Trophoblast cell (in vitro differentiated cells and primary cell): ENCODE results near the gene HS2ST1.

Experiments used
- DNase-seq, 2 donors: peaks; one replicate each; pipeline ENCODE4 v3.0.0-alpha.2; 2016
- H2AFZ ChIP-seq: 2 replicates; pipeline ENCODE4 v1.6.1; 2013; ENCODE audit warnings: low read length, moderate library complexity, mild to moderate bottlenecking; ENCODE audit not compliant: insufficient read depth, poor library complexity
- H2AK5ac ChIP-seq: 2 replicates; pipeline ENCODE4 v1.6.1; 2013; ENCODE audit warnings: mild to moderate bottlenecking, low read length
- H2BK120ac ChIP-seq: 2 replicates; pipeline ENCODE4 v1.6.1; 2013; ENCODE audit warnings: low read length, mild to moderate bottlenecking, moderate library complexity; ENCODE audit not compliant: insufficient read depth, poor library complexity
- H2BK12ac ChIP-seq: 2 replicates; pipeline ENCODE4 v1.6.1; 2013; ENCODE audit warnings: mild to moderate bottlenecking, low read length, moderate library complexity
- H2BK5ac ChIP-seq: 2 replicates; pipeline ENCODE4 v1.6.1; 2013; ENCODE audit warnings: low read length, low read depth, moderate library complexity, mild to moderate bottlenecking; ENCODE audit not compliant: poor library complexity
- H3K14ac ChIP-seq: 2 replicates; pipeline ENCODE4 v1.6.1; 2013; ENCODE audit warnings: mild to moderate bottlenecking, low read length
- H3K18ac ChIP-seq: 2 replicates; pipeline ENCODE4 v1.6.1; 2013; ENCODE audit warnings: mild to moderate bottlenecking, low read length
- H3K23ac ChIP-seq: 2 replicates; pipeline ENCODE4 v1.6.1; 2013; ENCODE audit warnings: low read length
- H3K27ac ChIP-seq: 2 replicates; pipeline ENCODE4 v1.5.1; 2013; ENCODE audit warnings: low read depth, mild to moderate bottlenecking, inconsistent platforms, low read length, moderate library complexity
- H3K27me3 ChIP-seq: 2 replicates; pipeline ENCODE4 v1.6.1; 2013; ENCODE audit warnings: inconsistent platforms, mild to moderate bottlenecking, low read length, moderate library complexity; ENCODE audit not compliant: insufficient read depth
- H3K36me3 ChIP-seq, 2 experiments: 1 replicate in 1 of 2; 2 replicates in 1 of 2; pipeline ENCODE4 v1.6.1; 2013; ENCODE audit warnings: low read length in 2 of 2, mild to moderate bottlenecking in 2 of 2, moderate library complexity in 1 of 2; ENCODE audit not compliant: insufficient read depth in 2 of 2, control insufficient read depth in 1 of 2
- H3K4ac ChIP-seq: 2 replicates; pipeline ENCODE4 v1.6.1; 2013; ENCODE audit warnings: low read depth, mild to moderate bottlenecking, low read length, moderate library complexity
- H3K4me1 ChIP-seq, 2 experiments: 1 replicate in 1 of 2; 2 replicates in 1 of 2; pipeline ENCODE4 v1.6.1; 2013; ENCODE audit warnings: low read length in 2 of 2, mild to moderate bottlenecking in 2 of 2, moderate library complexity in 1 of 2; ENCODE audit not compliant: insufficient read depth in 2 of 2, control insufficient read depth in 1 of 2
- H3K4me2 ChIP-seq: 2 replicates; pipeline ENCODE4 v1.6.1; 2013; ENCODE audit warnings: inconsistent platforms, mild to moderate bottlenecking, low read length, moderate library complexity
- H3K4me3 ChIP-seq: 2 replicates; pipeline ENCODE4 v1.5.1; 2013; ENCODE audit warnings: mild to moderate bottlenecking, low read depth, low read length, inconsistent platforms
- H3K79me1 ChIP-seq: one replicate; pipeline ENCODE4 v1.6.1; 2013; ENCODE audit warnings: low read length
- H3K79me2 ChIP-seq: 2 replicates; pipeline ENCODE4 v1.6.1; 2013; ENCODE audit warnings: low read length, mild to moderate bottlenecking; ENCODE audit not compliant: control insufficient read depth, insufficient read depth, poor library complexity
- H3K9ac ChIP-seq: 2 replicates; pipeline ENCODE4 v1.6.1; 2013; ENCODE audit warnings: mild to moderate bottlenecking, low read length
- H3K9me3 ChIP-seq: 2 replicates; pipeline ENCODE4 v1.6.1; 2013; ENCODE audit warnings: low read depth, mild to moderate bottlenecking, control low read depth, inconsistent platforms, low read length; ENCODE audit not compliant: insufficient read depth
- H4K12ac ChIP-seq: 2 replicates; pipeline ENCODE4 v1.6.1; 2013; ENCODE audit warnings: low read depth, mild to moderate bottlenecking, low read length, moderate library complexity
- H4K8ac ChIP-seq: 2 replicates; pipeline ENCODE4 v1.6.1; 2013; ENCODE audit warnings: low read depth, mild to moderate bottlenecking, low read length, moderate library complexity
- H4K91ac ChIP-seq: one replicate; pipeline ENCODE4 v1.6.1; 2013; ENCODE audit warnings: low read depth, mild to moderate bottlenecking, low read length, moderate library complexity
- WGBS: extraction: QIAGEN DNeasy Blood & Tissue Kit; methylation state at CpG from one replicate; pipeline ENCODE4 v1.1.7; 2013; ENCODE audit warnings: missing lambda C conversion rate; ENCODE audit not compliant: insufficient read length, insufficient coverage; ENCODE audit errors: extremely low coverage; 5-methylcytosine and 5-hydroxymethylcytosine counted together

HS2ST1 gene

DNA sequence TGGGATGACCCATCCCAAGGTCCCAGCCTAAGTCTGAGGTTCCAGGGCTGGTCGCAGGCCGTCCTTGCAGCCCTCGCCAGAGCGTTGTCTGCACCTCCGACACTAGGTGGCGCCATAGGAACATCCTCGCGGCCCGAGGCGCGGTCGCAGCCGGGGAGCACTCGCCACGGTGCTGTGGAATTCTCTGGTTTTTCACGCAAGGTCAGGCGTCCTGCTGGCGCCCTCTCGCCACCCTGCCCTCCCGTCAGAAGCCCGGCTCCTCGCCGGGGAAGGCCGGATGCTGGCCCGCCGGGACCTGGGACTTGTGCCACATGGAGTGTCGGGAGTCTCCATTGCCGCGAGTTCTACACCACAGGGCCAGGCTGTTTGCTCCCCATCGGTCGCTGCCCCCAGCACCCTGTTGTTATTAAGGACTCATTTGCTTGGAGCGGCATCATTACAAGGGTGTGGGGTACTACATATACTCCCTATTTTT, 217.4 kb downstream of the HS2ST1 start:
- H3K4ac ChIP-seq, result no peak overlapping the region
- no peaks in the 10 kb centered on the region for H3K79me2 ChIP-seq
- no peak overlapping the region for H3K27ac ChIP-seq
- H3K79me1 ChIP-seq, result peaks cover 7% of the 10 kb centered on the region
- H4K12ac ChIP-seq, result peak overlapping the region; percentile 51
- H3K9ac ChIP-seq, result no peak overlapping the region
- no CpG with 5 or more reads among the region's 32 CpGs for WGBS
- peak overlapping the region; percentile 87 for H4K91ac ChIP-seq
- H3K4me3 ChIP-seq, result peak overlapping the region; percentile 32
- peak overlapping the region; percentile 59 for H3K4me2 ChIP-seq
- H3K18ac ChIP-seq, result peak overlapping the region; percentile 66
- DNase-seq, result peak; percentile 88 to 97
- H3K23ac ChIP-seq, result no peak overlapping the region
- peak overlapping the region; percentile 78 for H2BK12ac ChIP-seq
- H3K9me3 ChIP-seq, result no peaks in the 10 kb centered on the region
- peak overlapping the region; percentile 48 for H3K14ac ChIP-seq
- peak overlapping the region; percentile 88 for H4K8ac ChIP-seq
- no peak overlapping the region for H2AK5ac ChIP-seq
- H2BK5ac ChIP-seq, result peak overlapping the region; percentile 22
- H2BK120ac ChIP-seq, result peak overlapping the region; percentile 92
- no peaks in the 10 kb centered on the region for H3K36me3 ChIP-seq
- H3K4me1 ChIP-seq, result peaks cover 6% of the 10 kb centered on the region in 2 experiments
- H3K27me3 ChIP-seq, result no peaks in the 10 kb centered on the region
- H2AFZ ChIP-seq, result peak overlapping the region; percentile 90

- WGBS, result no CpG with 5 or more reads among the region's 47 CpGs
- H4K91ac ChIP-seq, result peak overlapping the region; percentile 87
- no peak overlapping the region for H3K23ac ChIP-seq
- peak overlapping the region; percentile 78 for H2BK12ac ChIP-seq
- no peaks in the 10 kb centered on the region for H3K27me3 ChIP-seq
- peak overlapping the region; percentile 59 for H3K4me2 ChIP-seq
- H4K8ac ChIP-seq, result peak overlapping the region; percentile 88
- H3K4me3 ChIP-seq, result no peak overlapping the region
- H4K12ac ChIP-seq, result peak overlapping the region; percentile 51
- no peaks in the 10 kb centered on the region for H3K36me3 ChIP-seq
- no peak overlapping the region for H3K27ac ChIP-seq
- peak overlapping the region; percentile 41 for H2AK5ac ChIP-seq
- peak overlapping the region; percentile 26 for H3K18ac ChIP-seq
- peak overlapping the region; percentile 48 for H3K14ac ChIP-seq
- H2AFZ ChIP-seq, result peak overlapping the region; percentile 90
- H3K4ac ChIP-seq, result no peak overlapping the region
- no peak for DNase-seq
- peaks cover 7% of the 10 kb centered on the region for H3K79me1 ChIP-seq
- peak overlapping the region; percentile 22 for H2BK5ac ChIP-seq
- no peaks in the 10 kb centered on the region for H3K9me3 ChIP-seq
- H3K4me1 ChIP-seq, result peaks cover 6% of the 10 kb centered on the region in 2 experiments
- H2BK120ac ChIP-seq, result peak overlapping the region; percentile 92
- H3K9ac ChIP-seq, result no peak overlapping the region
- no peaks in the 10 kb centered on the region for H3K79me2 ChIP-seq
Measured at GRCh38 chr1:87132284-87132870, 217.9 kb downstream of the HS2ST1 start.

DNA sequence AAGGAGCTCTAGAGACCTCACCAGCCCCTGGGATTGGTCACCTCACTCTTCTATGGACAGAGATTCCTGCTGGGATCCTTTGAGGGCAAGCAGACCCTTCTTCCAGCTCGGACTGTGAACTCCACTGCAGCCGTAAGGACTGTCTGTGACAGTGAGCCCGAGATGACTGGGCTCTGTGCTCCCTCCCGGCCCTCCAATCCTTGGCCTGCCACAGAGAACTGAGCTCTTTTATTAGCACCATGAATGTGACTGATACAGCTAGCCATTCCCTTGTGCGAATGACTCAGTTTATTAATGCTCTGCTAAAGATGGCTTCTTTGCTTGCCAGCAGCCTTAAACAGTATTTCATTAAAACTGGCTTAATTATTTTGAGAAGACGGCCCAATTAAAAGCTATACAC, 219.6 kb downstream of the HS2ST1 start:
- H3K23ac ChIP-seq, result no peak overlapping the region
- no peak overlapping the region for H3K18ac ChIP-seq
- no peak overlapping the region for H3K4ac ChIP-seq
- H2BK12ac ChIP-seq, result no peak overlapping the region
- no peak overlapping the region for H3K4me3 ChIP-seq
- no peak overlapping the region for H2AK5ac ChIP-seq
- H4K8ac ChIP-seq, result no peak overlapping the region
- no peaks in the 10 kb centered on the region for H3K27me3 ChIP-seq
- no peak overlapping the region for H4K12ac ChIP-seq
- H3K14ac ChIP-seq, result no peak overlapping the region
- DNase-seq, result no peak
- H2BK5ac ChIP-seq, result no peak overlapping the region
- peaks cover 6% of the 10 kb centered on the region in 2 experiments for H3K4me1 ChIP-seq
- H3K4me2 ChIP-seq, result no peak overlapping the region
- H3K9me3 ChIP-seq, result no peaks in the 10 kb centered on the region
- peaks cover 7% of the 10 kb centered on the region for H3K79me1 ChIP-seq
- no peak overlapping the region for H2AFZ ChIP-seq
- H2BK120ac ChIP-seq, result no peak overlapping the region
- H3K36me3 ChIP-seq, result no peaks in the 10 kb centered on the region
- H4K91ac ChIP-seq, result no peak overlapping the region
- H3K9ac ChIP-seq, result no peak overlapping the region
- no peak overlapping the region for H3K27ac ChIP-seq
- H3K79me2 ChIP-seq, result no peaks in the 10 kb centered on the region
- WGBS, result no CpG with 5 or more reads among the region's 6 CpGs

DNA sequence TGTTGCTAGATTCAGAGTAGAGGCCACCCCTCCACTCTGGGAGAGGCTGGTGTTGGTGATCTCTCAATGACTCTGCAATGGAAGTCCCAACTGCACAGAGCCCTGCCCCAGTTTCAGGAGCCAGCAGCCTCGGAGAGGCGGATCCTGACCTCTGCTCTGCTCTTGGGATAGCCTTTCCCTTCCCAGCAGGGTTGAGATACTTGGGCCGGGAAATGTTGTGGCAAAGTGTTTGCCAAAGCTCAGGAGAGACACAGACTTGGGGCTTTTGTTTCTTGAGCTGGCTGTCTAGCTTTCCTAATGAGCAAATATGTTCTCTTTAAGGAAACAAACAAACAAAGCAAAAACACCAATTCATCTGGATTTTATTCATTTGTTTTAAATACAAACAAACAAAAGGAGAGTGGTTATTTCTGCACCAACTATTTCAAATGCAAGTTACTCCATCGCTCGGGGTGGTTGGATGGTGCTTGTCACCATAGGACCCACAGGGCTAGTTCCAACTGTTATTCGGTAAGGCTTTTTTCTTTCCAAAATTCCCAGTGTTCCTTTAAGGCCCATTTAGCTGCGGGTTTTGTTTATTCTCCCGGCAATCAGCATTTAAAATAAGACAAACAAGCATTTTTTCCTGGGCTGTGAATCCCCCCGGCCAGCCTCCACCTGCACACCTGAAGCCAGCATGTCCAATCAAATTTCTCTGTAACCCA, 220.3 kb downstream of the HS2ST1 start:
- no peaks in the 10 kb centered on the region for H3K27me3 ChIP-seq
- no peak overlapping the region for H2BK120ac ChIP-seq
- H3K9ac ChIP-seq, result no peak overlapping the region
- no peak overlapping the region for H3K4me2 ChIP-seq
- no peak overlapping the region for H3K27ac ChIP-seq
- H2BK12ac ChIP-seq, result no peak overlapping the region
- no CpG with 5 or more reads among the region's 9 CpGs for WGBS
- H3K79me1 ChIP-seq, result peaks cover 7% of the 10 kb centered on the region
- H3K79me2 ChIP-seq, result no peaks in the 10 kb centered on the region
- no peak overlapping the region for H3K23ac ChIP-seq
- no peak overlapping the region for H2BK5ac ChIP-seq
- no peak overlapping the region for H2AFZ ChIP-seq
- no peaks in the 10 kb centered on the region for H3K36me3 ChIP-seq
- DNase-seq, result no peak
- no peak overlapping the region for H3K14ac ChIP-seq
- no peak overlapping the region for H4K91ac ChIP-seq
- H3K4me1 ChIP-seq, result peaks cover 6% of the 10 kb centered on the region in 2 experiments
- no peak overlapping the region for H3K4me3 ChIP-seq
- no peak overlapping the region for H2AK5ac ChIP-seq
- H3K9me3 ChIP-seq, result no peaks in the 10 kb centered on the region
- no peak overlapping the region for H3K4ac ChIP-seq
- H4K8ac ChIP-seq, result no peak overlapping the region
- H3K18ac ChIP-seq, result no peak overlapping the region
- no peak overlapping the region for H4K12ac ChIP-seq
